SK-N-MC (cell line): ENCODE data around the gene CX3CR1.

Experiments
- EZH2 ChIP-seq: fragments of 200-600 bp; sonication (generic); IDR thresholded peaks from one replicate; pipeline ENCODE4 v1.6.1; 2017; ENCODE audit warnings: antibody characterized with exemption
- FOXP2 ChIP-seq: optimal IDR thresholded peaks from 2 replicates; pipeline ENCODE3; 2011; ENCODE audit warnings: mild to moderate bottlenecking, moderate library complexity; ENCODE audit not compliant: insufficient read depth; ENCODE audit errors: extremely low read length, control extremely low read depth
- POLR2AphosphoS5 ChIP-seq: IDR thresholded peaks from 2 replicates; pipeline ENCODE4 v1.6.1; 2012; ENCODE audit warnings: mild to moderate bottlenecking, low read depth, low read length, borderline replicate concordance

- TF ChIP-seq POLR2AphosphoS5 (no peak), EZH2 (no peak), FOXP2 (no peak)
Observed at GRCh38 chr3:39322936-39323335, 43.1 kb upstream of the CX3CR1 start.
